Brain microvascular endothelial cell (primary cell): ENCODE data around the gene SERPINA9.

ENCODE experiments used
- DNase-seq: peaks from one replicate; pipeline ENCODE4 v3.0.0-alpha.2; 2020
- H3K27ac ChIP-seq: fragments of 250-450 bp; sonication (Bioruptor Pico); 2 replicates; pipeline ENCODE4 v1.5.1; 2020; ENCODE audit warnings: mild to moderate bottlenecking, moderate library complexity
- H3K27me3 ChIP-seq: fragments of 250-450 bp; sonication (Bioruptor Pico); replicated peaks from 2 replicates; pipeline ENCODE4 v1.5.1; 2020; ENCODE audit warnings: mild to moderate bottlenecking
- H3K36me3 ChIP-seq: fragments of 250-450 bp; sonication (Bioruptor Pico); replicated peaks from 2 replicates; pipeline ENCODE4 v1.5.1; 2020; ENCODE audit warnings: mild to moderate bottlenecking
- H3K4me3 ChIP-seq: 2 replicates; pipeline ENCODE4 v1.5.1; 2011; ENCODE audit warnings: low read depth, mild to moderate bottlenecking, control low read depth, low read length, moderate library complexity
- CTCF ChIP-seq: IDR thresholded peaks from 2 replicates; pipeline ENCODE4 v1.5.1; 2011; ENCODE audit warnings: low read depth, mild to moderate bottlenecking, moderate library complexity, low read length, control low read depth, inconsistent platforms; ENCODE audit errors: missing control alignments
- in situ Hi-C: cut with HindIII; loops from 2 replicates; pipeline ENCODE4 v1.10.0; 2017; ENCODE audit warnings: low sequenced_read_pairs, low pct_ligation_motif_present

SERPINA9 gene

GRCh38 chr14:94460631-94461416 lies 15.2 kb downstream of the SERPINA9 start:
- H3K27ac ChIP-seq = no peak overlapping the region
- no peak for DNase-seq
- in situ Hi-C loops = no loop called here
- H3K27me3 ChIP-seq = no peaks in the 10 kb centered on the region
- no peak overlapping the region for H3K4me3 ChIP-seq
- H3K36me3 ChIP-seq = no peaks in the 10 kb centered on the region
- TF ChIP-seq CTCF = no peak

- in situ Hi-C loops = no loop called here
- no peak for DNase-seq
- H3K27ac ChIP-seq = no peak overlapping the region
- H3K4me3 ChIP-seq = no peak overlapping the region
- no peaks in the 10 kb centered on the region for H3K36me3 ChIP-seq
- TF ChIP-seq CTCF = no peak
- H3K27me3 ChIP-seq = no peaks in the 10 kb centered on the region
These were observed 17.3 kb downstream of the SERPINA9 start for GRCh38 chr14:94458558-94459205.

- H3K36me3 ChIP-seq = no peaks in the 10 kb centered on the region
- no peak for TF ChIP-seq CTCF
- no peak for DNase-seq
- in situ Hi-C loops = no loop called here
- H3K27ac ChIP-seq = no peak overlapping the region
- no peaks in the 10 kb centered on the region for H3K27me3 ChIP-seq
- H3K4me3 ChIP-seq = no peak overlapping the region
These were observed 17.9 kb downstream of the SERPINA9 start for GRCh38 chr14:94458096-94458495.

- no peak for TF ChIP-seq CTCF
- Histone ChIP-seq H3K36me3 (no peaks in the 10 kb centered on the region), H3K27ac (no peak overlapping the region), H3K4me3 (no peak overlapping the region), H3K27me3 (no peaks in the 10 kb centered on the region)
- in situ Hi-C loops = no loop called here
- no peak for DNase-seq
These were observed 20.1 kb downstream of the SERPINA9 start for GRCh38 chr14:94455928-94456327.

- no peak for TF ChIP-seq CTCF
- no peaks in the 10 kb centered on the region for H3K36me3 ChIP-seq
- no peak overlapping the region for H3K27ac ChIP-seq
- no peaks in the 10 kb centered on the region for H3K27me3 ChIP-seq
- DNase-seq = no peak
- in situ Hi-C loops = no loop called here
- H3K4me3 ChIP-seq = no peak overlapping the region
These were observed 24.2 kb downstream of the SERPINA9 start for GRCh38 chr14:94451826-94452225.
